Mucosa of gallbladder (tissue), 1 donor: ENCODE data around the gene SPHKAP. TPM values are rescaled to one million over a fixed set of nuclear protein-coding genes. Genes with fewer than 3 reads are reported as not detected.
A peak's percentile ranks its signal among the peaks of the same experiment; 100 is the strongest.
"Not testable (repeated sequence)": the region's sequence is repeated elsewhere in the genome, so short reads cannot be mapped to it uniquely, and the experiment has no call there.

ENCODE experiments used
- DNase-seq: peaks from one replicate; pipeline ENCODE4 v3.0.0-alpha.2; 2020; ENCODE audit warnings: low spot score
- total RNA-seq: library from RNA; stranded (reverse); gene quantifications from one replicate; pipeline ENCODE4 v1.2.1, GENCODE V29; 2021
- donor health status: DM: no; HTN: no; CAD: no.

Gene SPHKAP
- total RNA-seq, 1 donor from 2014 or later, result 0.03 TPM

DNA sequence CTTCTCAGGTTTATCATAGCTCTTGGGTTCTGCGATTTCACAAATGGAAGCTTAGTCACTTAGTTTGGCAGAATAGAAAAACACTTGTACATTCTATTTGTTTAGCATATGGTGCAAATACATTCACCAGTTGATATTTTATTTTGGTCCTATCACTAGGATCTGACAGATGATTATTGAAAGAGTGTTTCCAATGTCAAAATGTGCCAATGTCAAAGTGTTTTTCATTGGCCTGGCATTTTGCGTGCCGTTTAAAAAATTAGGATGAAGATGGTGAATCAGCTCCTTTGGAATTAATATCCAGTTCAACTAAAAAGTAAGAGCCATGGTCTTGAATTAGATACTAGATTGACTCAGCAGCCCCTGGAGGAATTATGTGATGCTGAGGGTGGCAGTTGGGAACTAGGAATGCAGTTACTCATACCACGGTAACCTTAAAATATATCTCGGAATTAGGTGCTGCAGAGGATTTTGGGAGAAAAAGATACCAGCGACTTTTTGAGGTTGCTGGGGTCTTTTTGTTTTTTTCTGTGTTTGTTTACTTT lies 87.0 kb downstream of the SPHKAP start:
- no peak for DNase-seq

DNA sequence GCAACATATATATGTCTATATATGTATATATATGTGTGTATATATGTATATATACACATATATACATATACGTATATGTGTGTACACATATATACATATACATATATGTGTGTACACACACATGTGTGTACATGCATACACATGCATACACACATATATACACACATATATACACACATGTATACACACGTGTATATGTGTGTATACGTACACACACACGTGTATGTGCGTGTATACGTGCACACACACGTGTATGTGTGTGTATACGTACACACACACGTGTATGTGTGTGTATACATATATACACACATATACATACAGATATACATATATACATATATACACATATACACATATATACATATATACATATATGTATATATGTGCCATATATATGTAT lies 89.4 kb downstream of the SPHKAP start:
- DNase-seq, result no peak

DNA sequence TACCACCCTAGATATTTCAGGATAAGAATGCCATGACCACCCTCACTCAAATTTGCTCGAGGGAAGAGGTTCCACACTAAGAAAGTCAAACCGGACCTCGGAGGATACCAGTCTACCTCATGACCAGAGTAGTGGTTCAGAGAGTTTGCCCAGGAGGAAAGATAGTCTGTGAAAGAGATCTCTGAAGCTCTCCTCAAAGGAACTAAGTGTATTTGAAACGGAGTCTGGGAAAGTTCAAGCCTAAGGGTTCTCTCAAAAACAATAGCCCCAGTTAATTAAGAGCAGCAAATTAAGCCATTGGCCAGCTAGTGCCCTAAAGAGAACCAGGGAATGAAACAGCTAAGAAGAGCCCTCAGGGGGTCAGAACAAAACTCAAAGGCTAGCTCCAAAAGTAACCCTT lies 94.9 kb downstream of the SPHKAP start:
- no peak for DNase-seq

- DNase-seq, result no peak
Observed at GRCh38 chr2:228084717-228085116, 96.8 kb downstream of the SPHKAP start.

DNA sequence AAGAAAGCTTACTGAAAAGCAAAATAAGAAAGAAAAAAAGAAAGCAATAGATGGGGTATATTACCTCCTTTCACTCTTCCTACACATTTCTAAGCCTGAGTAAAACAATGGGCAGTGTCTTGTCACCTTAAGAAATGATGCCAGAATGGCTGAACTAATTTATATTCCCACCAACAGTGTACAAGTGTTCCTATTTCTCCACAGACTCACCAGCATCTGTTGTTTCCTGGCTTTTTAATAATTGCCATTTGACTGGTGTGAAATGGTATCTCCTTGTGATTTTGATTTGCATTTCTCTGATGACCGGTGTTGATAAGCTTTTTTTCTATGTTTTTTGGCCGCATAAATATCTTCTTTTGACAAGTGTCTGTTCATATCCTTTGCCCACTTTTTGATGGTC lies 98.4 kb downstream of the SPHKAP start:
- no peak for DNase-seq

GRCh38 chr2:228082571-228082970 lies 98.9 kb downstream of the SPHKAP start:
- no peak for DNase-seq

- DNase-seq, result no peak
Observed at GRCh38 chr2:228079194-228079593, 102.3 kb downstream of the SPHKAP start.

DNA sequence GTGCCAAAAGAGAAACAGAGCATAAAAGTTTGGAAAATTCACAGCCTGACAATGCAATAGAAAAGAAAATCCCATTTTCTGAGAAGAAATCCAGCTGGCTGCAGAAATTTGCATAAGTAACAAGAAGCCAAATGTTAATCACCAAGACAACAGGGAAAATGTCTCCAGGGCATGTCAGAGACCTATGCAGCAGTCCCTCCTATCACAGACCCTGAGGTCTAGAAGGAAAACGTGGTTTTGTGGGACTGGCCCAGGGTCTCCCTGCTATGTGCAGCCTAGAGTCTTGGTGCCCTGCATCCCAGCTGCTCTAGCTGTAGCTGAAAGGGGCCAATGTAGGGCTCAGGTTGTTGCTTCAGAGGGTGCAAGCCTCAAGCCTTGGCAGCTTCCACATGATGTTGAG lies 104.8 kb downstream of the SPHKAP start:
- DNase-seq, result not testable (repeated sequence)

DNA sequence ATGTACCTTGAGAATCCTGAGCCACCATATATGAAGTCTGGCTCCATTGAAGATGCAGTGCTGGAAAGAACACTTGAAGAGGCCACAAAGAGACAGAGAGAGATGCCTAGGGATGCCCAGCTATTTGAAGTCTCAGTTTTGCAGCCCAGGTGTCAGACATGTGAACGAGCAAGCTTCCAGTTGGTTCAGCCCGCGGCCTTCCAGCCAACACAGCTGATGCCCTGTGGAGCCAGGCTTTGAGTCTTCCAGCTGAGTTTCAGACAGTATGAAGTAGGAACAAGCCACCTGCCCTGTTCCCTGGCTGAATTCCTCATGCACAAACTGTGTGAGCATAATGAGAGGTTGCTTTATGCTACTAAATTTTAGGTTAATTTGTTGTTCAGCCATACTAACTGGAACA lies 108.8 kb downstream of the SPHKAP start:
- no peak for DNase-seq

DNA sequence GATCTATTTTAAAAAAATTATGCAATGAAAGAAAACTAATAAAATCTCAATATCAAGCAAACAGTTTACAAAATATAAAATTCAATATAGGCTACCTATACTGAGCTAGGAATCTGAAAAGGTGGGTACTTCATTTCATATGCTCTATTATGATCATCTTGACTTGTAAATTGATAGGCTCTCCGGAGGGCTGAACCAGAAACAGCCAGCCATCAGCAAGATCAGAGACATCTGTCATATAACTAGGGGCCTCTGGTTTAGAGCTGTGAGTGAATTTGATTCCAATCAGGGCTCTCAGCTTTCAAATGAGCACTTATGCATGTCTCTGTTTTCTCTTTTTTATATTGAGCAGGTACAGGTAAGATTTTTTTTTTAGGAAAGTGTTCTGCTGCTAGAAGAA lies 114.2 kb downstream of the SPHKAP start:
- DNase-seq, result no peak

GRCh38 chr2:228066126-228066798 lies 115.2 kb downstream of the SPHKAP start:
- DNase-seq, result no peak

DNA sequence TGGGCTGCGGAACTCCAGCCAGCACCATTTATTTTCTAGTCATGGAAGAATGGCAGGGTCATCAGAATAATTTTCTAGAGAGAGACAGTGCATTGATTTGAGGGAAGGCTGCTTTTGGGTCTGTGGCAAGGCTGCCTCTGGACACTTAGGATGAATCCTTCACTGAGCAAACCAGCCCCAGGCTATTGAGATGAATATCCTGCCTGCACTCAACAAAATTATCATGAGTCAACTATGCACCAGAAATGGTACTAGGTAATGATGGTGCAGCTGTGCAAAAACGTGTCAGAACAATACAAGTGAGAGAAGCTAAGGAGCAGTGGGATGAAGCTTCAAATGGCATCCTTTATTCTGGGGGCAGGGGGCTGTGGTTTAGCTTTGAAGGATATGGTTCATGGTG lies 115.8 kb downstream of the SPHKAP start:
- DNase-seq, result no peak

- no peak for DNase-seq
Observed at GRCh38 chr2:228064796-228065315, 116.6 kb downstream of the SPHKAP start.

- no peak for DNase-seq
Observed at GRCh38 chr2:228064024-228064423, 117.5 kb downstream of the SPHKAP start.

GRCh38 chr2:228063558-228063957 lies 117.9 kb downstream of the SPHKAP start:
- DNase-seq, result no peak

GRCh38 chr2:228059735-228060134 lies 121.8 kb downstream of the SPHKAP start:
- DNase-seq, result no peak

GRCh38 chr2:228056293-228057097 lies 125.0 kb downstream of the SPHKAP start:
- no peak for DNase-seq

DNA sequence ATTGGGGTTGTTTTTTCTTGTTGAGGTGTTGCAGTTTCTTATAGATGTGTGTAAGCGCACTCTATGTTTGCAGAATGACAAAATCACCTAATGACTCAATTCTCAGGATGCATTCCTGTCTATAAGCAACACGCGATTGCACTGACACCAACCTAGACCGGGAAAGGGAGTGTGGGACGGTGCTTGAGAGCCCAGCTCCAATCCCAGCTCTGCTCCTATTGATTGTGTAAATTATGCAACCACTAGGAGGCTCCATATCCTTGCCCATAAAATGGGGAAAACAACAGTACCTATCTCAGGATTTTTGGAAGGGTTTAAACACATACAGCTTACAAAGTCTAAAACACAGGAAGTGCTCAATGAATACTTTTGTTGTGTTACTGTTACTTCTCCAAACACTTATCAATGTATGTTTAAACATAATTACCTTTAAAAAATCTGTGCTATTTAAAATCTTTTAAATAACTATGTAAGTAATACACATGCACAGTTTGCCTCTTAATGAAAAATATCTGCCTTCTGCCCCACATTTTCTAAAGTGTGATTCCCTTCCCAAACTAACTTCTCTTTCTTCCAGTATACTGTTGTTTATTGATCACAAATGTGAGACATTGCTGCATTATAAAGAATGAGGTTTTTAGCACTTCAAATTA lies 132.5 kb downstream of the SPHKAP start:
- peak; percentile 10 for DNase-seq

GRCh38 chr2:228040995-228041394 lies 140.5 kb downstream of the SPHKAP start:
- DNase-seq, result no peak

GRCh38 chr2:228039752-228040534 lies 141.5 kb downstream of the SPHKAP start:
- no peak for DNase-seq

GRCh38 chr2:228038967-228039366 lies 142.5 kb downstream of the SPHKAP start:
- no peak for DNase-seq

GRCh38 chr2:228037915-228038314 lies 143.6 kb downstream of the SPHKAP start:
- no peak for DNase-seq
